Lower leg skin (tissue), 4 donors: ENCODE results near the gene GLOD5. TPM values are rescaled to one million over a fixed set of nuclear protein-coding genes. Genes with fewer than 3 reads are reported as not detected.
A peak's percentile ranks its signal among the peaks of the same experiment; 100 is the strongest.

Source experiments
- DNase-seq, 2 donors: peaks; one replicate each; pipeline ENCODE4 v3.0.0-alpha.2; 2019; ENCODE audit warnings: low spot score in 2 of 2
- H3K4me3 ChIP-seq: fragments of 200-600 bp; sonication (generic); 2 replicates; pipeline ENCODE4 v1.5.1; 2017; ENCODE audit warnings: mild to moderate bottlenecking, low read depth; ENCODE audit not compliant: poor library complexity, severe bottlenecking
- POLR2A ChIP-seq, 2 donors: fragments of 450-650 bp; IDR thresholded peaks; one replicate each; pipeline ENCODE4 v1.6.1; 2016 to 2017; ENCODE audit warnings: antibody characterized with exemption in 2 of 2, mild to moderate bottlenecking in 1 of 2, moderate library complexity in 1 of 2
- WGBS, 2 donors: methylation state at CpG; one replicate each; pipeline ENCODE4 v1.1.5; 2018; 5-methylcytosine and 5-hydroxymethylcytosine counted together
- intact Hi-C: fragments of 100-400 bp; cut with DNase I; formaldehyde crosslinking; loops from one replicate; pipeline ENCODE4 v1.15.0; 2023; ENCODE audit warnings: low total_unique reads
- total RNA-seq, 4 donors: library from RNA; depleted of rRNA; stranded (reverse); fragments of >200 nt; gene quantifications; one replicate each; pipeline ENCODE4 v1.1.0, GENCODE V29; 2016
- TF ChIP-seq, protein P1 (sequence below), 3 donors: fragments of 450-650 bp; IDR thresholded peaks; one replicate each; pipeline ENCODE4 v1.5.1; 2016; ENCODE audit warnings: antibody characterized with exemption in 3 of 3, mild to moderate bottlenecking in 3 of 3, moderate library complexity in 2 of 3

The GLOD5 gene
- total RNA-seq, 4 donors from 2014 or later = not detected

DNA sequence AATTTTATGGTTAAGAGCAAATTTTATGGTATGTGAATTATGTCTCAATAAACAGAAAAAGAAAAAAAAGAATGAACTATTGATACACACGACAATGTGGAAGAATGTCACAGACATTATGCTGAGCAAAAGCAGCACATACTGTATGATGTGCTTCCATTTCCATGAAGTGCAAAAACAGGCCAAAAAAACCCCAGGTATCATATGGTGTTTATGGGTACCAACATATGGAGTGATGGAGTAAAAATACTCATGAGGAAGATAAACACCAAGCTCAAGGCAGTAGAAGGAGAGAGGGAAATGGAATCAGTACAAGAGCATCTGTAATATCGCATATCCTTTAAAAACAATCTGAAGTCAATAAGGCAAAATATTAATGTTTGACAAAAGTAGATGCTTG lies 20.7 kb downstream of the GLOD5 start:
- intact Hi-C loops = no loop called here
- no peak overlapping the region for H3K4me3 ChIP-seq
- 68 to 73% methylated on average over 2 of the region's 2 CpGs for WGBS, 2 donors
- DNase-seq = no peak
- TF ChIP-seq POLR2A (IDR thresholded peaks at IDR 0.05) = no peak
- TF ChIP-seq, protein P1, sequence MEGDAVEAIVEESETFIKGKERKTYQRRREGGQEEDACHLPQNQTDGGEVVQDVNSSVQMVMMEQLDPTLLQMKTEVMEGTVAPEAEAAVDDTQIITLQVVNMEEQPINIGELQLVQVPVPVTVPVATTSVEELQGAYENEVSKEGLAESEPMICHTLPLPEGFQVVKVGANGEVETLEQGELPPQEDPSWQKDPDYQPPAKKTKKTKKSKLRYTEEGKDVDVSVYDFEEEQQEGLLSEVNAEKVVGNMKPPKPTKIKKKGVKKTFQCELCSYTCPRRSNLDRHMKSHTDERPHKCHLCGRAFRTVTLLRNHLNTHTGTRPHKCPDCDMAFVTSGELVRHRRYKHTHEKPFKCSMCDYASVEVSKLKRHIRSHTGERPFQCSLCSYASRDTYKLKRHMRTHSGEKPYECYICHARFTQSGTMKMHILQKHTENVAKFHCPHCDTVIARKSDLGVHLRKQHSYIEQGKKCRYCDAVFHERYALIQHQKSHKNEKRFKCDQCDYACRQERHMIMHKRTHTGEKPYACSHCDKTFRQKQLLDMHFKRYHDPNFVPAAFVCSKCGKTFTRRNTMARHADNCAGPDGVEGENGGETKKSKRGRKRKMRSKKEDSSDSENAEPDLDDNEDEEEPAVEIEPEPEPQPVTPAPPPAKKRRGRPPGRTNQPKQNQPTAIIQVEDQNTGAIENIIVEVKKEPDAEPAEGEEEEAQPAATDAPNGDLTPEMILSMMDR (IDR thresholded peaks at IDR 0.05) = no peak

DNA sequence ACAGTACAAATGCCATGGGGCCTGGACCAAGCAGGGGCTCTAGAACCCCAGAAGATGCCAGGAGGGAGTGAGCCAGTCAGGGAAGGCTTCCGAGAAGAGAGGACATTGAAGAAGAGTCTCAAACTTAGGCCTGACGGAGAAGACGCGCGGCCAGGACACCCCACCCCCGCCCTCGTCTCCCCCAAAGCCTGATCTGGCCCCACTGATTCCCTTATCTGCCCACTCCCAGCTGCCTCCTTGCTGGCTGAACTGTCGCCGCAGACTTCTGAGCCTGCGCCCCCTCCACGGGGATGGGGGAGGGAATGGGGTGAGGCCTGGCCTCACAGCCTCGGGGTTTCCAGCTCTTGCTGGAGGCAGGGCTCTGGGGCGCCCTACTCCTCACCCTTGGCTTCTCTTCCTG lies 21.2 kb downstream of the GLOD5 start:
- TF ChIP-seq, protein P1 (IDR thresholded peaks at IDR 0.05) = no peak
- no peak for TF ChIP-seq POLR2A (IDR thresholded peaks at IDR 0.05)
- no peak overlapping the region for H3K4me3 ChIP-seq
- no peak for DNase-seq
- intact Hi-C loops = no loop called here
- 77 to 85% methylated on average over 9 to 13 of the region's 13 CpGs for WGBS, 2 donors

- intact Hi-C loops = no loop called here
- DNase-seq = peak in 1 of 2 donors; percentile 17
- H3K4me3 ChIP-seq = no peak overlapping the region
- no peak for TF ChIP-seq POLR2A (IDR thresholded peaks at IDR 0.05)
- TF ChIP-seq, protein P1 (IDR thresholded peaks at IDR 0.05) = no peak
- WGBS, 2 donors = 64 to 72% methylated on average over 3 of the region's 3 CpGs
Observed at GRCh38 chrX:48784726-48785125, 23.2 kb downstream of the GLOD5 start.

GRCh38 chrX:48785186-48785539 lies 23.6 kb downstream of the GLOD5 start:
- TF ChIP-seq, protein P1 (IDR thresholded peaks at IDR 0.05) = no peak
- TF ChIP-seq POLR2A (IDR thresholded peaks at IDR 0.05) = no peak
- DNase-seq = peak in 1 of 2 donors; percentile 66
- H3K4me3 ChIP-seq = no peak overlapping the region
- intact Hi-C loops = no loop called here
- 79 to 83% methylated on average over 1 of the region's 1 CpG for WGBS, 2 donors

GRCh38 chrX:48785540-48786214 lies 24.1 kb downstream of the GLOD5 start:
- WGBS, 2 donors = 74 to 80% methylated on average over 16 of the region's 16 CpGs
- intact Hi-C loops = no loop called here

More at GRCh38 chrX:48785540-48786214, 24.1 kb downstream of the GLOD5 start:
- DNase-seq = peak in 1 of 2 donors; percentile 65
- TF ChIP-seq, protein P1 (IDR thresholded peaks at IDR 0.05) = no peak
- TF ChIP-seq POLR2A (IDR thresholded peaks at IDR 0.05) = no peak
- no peak overlapping the region for H3K4me3 ChIP-seq
